ENCODE measurements around the gene PTMA. TPM values are rescaled to one million over a fixed set of nuclear protein-coding genes. Genes with fewer than 3 reads are reported as not detected.

PTMA gene
- total and polyA plus RNA-seq, 9 of the 15 experiments (the other 6 are each of a cell fraction or from before 2014, with no cell fraction given), result 429 to 2,322 (median 1,578) TPM

- TF ChIP-seq E2F6 (IDR thresholded peaks at IDR 0.05; ENCODE audit: borderline replicate concordance in 1 of 2, extremely low read depth in 1 of 2, insufficient read depth in 1 of 2, insufficient read length in 1 of 2, low read depth in 1 of 2, low read length in 1 of 2, poor library complexity in 1 of 2, severe bottlenecking in 1 of 2) (peak in 1 of 2 experiments; percentile 82), ZNF609 (CRISPR knock-in tag; IDR thresholded peaks at IDR 0.05; ENCODE audit: borderline replicate concordance) (no peak), NCOR1 (IDR thresholded peaks at IDR 0.05) (no peak), NRF1 (conservative IDR thresholded peaks at IDR 0.05 in 1 of 2, IDR thresholded peaks at IDR 0.05 in 1 of 2) (peak in 1 of 2 experiments; percentile 9; a peak in 2 of 4 replicates), GATA2 (CRISPR knock-in tag; IDR thresholded peaks at IDR 0.05) (no peak), PHF20 (IDR thresholded peaks at IDR 0.05; ENCODE audit: partially characterized antibody) (no peak), PHF8 (IDR thresholded peaks at IDR 0.05; ENCODE audit: borderline replicate concordance, low read length) (peak; percentile 35; the same call in 1 of the 2 replicates), CREB3 (tag; conservative IDR thresholded peaks at IDR 0.05; ENCODE audit: low read depth) (no peak), ERF (CRISPR knock-in tag; IDR thresholded peaks at IDR 0.05) (no peak), TAF9B (IDR thresholded peaks at IDR 0.05; ENCODE audit: partially characterized antibody) (no peak), CTBP1 (IDR thresholded peaks at IDR 0.05; ENCODE audit: borderline replicate concordance) (no peak), TCF3 (CRISPR knock-in tag; IDR thresholded peaks at IDR 0.05) (no peak), ZNF764 (CRISPR knock-in tag; IDR thresholded peaks at IDR 0.05; ENCODE audit: low read depth) (no peak)
These were observed 27.1 kb upstream of the PTMA start (continued) for GRCh38 chr2:231680992-231681852.

All from K562 (cell line).